Suppressor macrophage (primary cell): ENCODE measurements around the gene SMIM35.

Experiments
- DNase-seq, 4 experiments: peaks; one replicate each; pipeline ENCODE4 v3.0.0-alpha.2; 2020 to 2022

Gene SMIM35

GRCh38 chr11:118027694-118028093 lies 59.1 kb downstream of the SMIM35 start:
- no peak for DNase-seq

GRCh38 chr11:118021146-118021545 lies 65.6 kb downstream of the SMIM35 start:
- DNase-seq: no peak

- no peak for DNase-seq
Measured at GRCh38 chr11:118018401-118018800, 68.4 kb downstream of the SMIM35 start.

- DNase-seq: no peak
Measured at GRCh38 chr11:118017631-118018315, 69.0 kb downstream of the SMIM35 start.

- no peak for DNase-seq
Measured at GRCh38 chr11:118017111-118017510, 69.7 kb downstream of the SMIM35 start.

- no peak for DNase-seq
Measured at GRCh38 chr11:118016104-118016503, 70.7 kb downstream of the SMIM35 start.

GRCh38 chr11:118015385-118015841 lies 71.3 kb downstream of the SMIM35 start:
- no peak for DNase-seq

GRCh38 chr11:118014022-118014421 lies 72.7 kb downstream of the SMIM35 start:
- no peak for DNase-seq

GRCh38 chr11:118012083-118012669 lies 74.6 kb downstream of the SMIM35 start:
- peak; percentile 89 to 97 (median 93) for DNase-seq

- peak; percentile 93 to 98 (median 96) for DNase-seq
Measured at GRCh38 chr11:118010738-118011461, 75.9 kb downstream of the SMIM35 start.

GRCh38 chr11:118009864-118010737 lies 76.7 kb downstream of the SMIM35 start:
- DNase-seq: peak in 1 of 4 experiments; percentile 12

GRCh38 chr11:118008271-118008911 lies 78.4 kb downstream of the SMIM35 start:
- DNase-seq: peak in 3 of 4 experiments; percentile 44 to 61 (median 55)

- peak in 3 of 4 experiments; percentile 54 to 69 (median 57) for DNase-seq
Measured at GRCh38 chr11:118007563-118008270, 79.0 kb downstream of the SMIM35 start.

GRCh38 chr11:118007040-118007439 lies 79.7 kb downstream of the SMIM35 start:
- peak in 3 of 4 experiments; percentile 53 to 64 (median 56) for DNase-seq

- DNase-seq: peak; percentile 61 to 84 (median 72)
Measured at GRCh38 chr11:118006153-118006534, 80.6 kb downstream of the SMIM35 start.

- no peak for DNase-seq
Measured at GRCh38 chr11:118005224-118006152, 81.3 kb downstream of the SMIM35 start.

- no peak for DNase-seq
Measured at GRCh38 chr11:118004543-118005223, 82.1 kb downstream of the SMIM35 start.

- no peak for DNase-seq
Measured at GRCh38 chr11:118003456-118003855, 83.3 kb downstream of the SMIM35 start.
